ENCODE measurements around the gene YEATS2. TPM values are rescaled to one million over a fixed set of nuclear protein-coding genes. Genes with fewer than 3 reads are reported as not detected.

Gene YEATS2
- total and polyA plus RNA-seq, 8 donors = 3.1 to 68.8 (median 20.0) TPM

- no peak overlapping the region for H3K4me3 ChIP-seq
- H3K27ac ChIP-seq = no peak overlapping the region
- no peaks in the 10 kb centered on the region for H3K27me3 ChIP-seq
- H3K4me1 ChIP-seq = no peaks in the 10 kb centered on the region
- H3K36me3 ChIP-seq = peaks cover 0 to 31% (median 13%) of the 10 kb centered on the region in 4 donors
- WGBS, 5 donors = 86 to 88% (median 86%) methylated on average over 7 to 14 of the region's 14 CpGs
- no peak for TF ChIP-seq POLR2A (IDR thresholded peaks at IDR 0.05)
- TF ChIP-seq EP300 (IDR thresholded peaks at IDR 0.05) = no peak
- TF ChIP-seq CTCF (IDR thresholded peaks at IDR 0.05) = no peak
- no peak for TF ChIP-seq POLR2AphosphoS5 (IDR thresholded peaks at IDR 0.05)
- H3K9me3 ChIP-seq = no peaks in the 10 kb centered on the region
- intact Hi-C loops (cut with DNase I; ENCODE audit: low total_unique reads) = no loop called here
- DNase-seq = no peak
Observed at GRCh38 chr3:183818041-183818620, 120.5 kb downstream of the YEATS2 start.

GRCh38 chr3:183818706-183819624 is 121.4 kb downstream of the YEATS2 start:
- no peak for DNase-seq
- WGBS, 5 donors = 88 to 92% (median 90%) methylated on average over 14 to 25 of the region's 25 CpGs
- Histone ChIP-seq H3K36me3 (peaks cover 0 to 26% (median 11%) of the 10 kb centered on the region in 4 donors), H3K4me3 (no peak overlapping the region), H3K4me1 (peaks cover 0 to under 1% (median 0%) of the 10 kb centered on the region in 4 donors), H3K27ac (no peak overlapping the region), H3K9me3 (no peaks in the 10 kb centered on the region), H3K27me3 (no peaks in the 10 kb centered on the region)
- TF ChIP-seq POLR2A (IDR thresholded peaks at IDR 0.05) (no peak), EP300 (IDR thresholded peaks at IDR 0.05) (no peak), POLR2AphosphoS5 (IDR thresholded peaks at IDR 0.05) (no peak), CTCF (IDR thresholded peaks at IDR 0.05) (no peak)
- intact Hi-C loops (cut with DNase I; ENCODE audit: low total_unique reads) = no loop called here

GRCh38 chr3:183819831-183820230 is 122.2 kb downstream of the YEATS2 start:
- DNase-seq = no peak
- intact Hi-C loops (cut with DNase I; ENCODE audit: low total_unique reads) = no loop called here
- Histone ChIP-seq H3K4me3 (no peak overlapping the region), H3K36me3 (peaks cover 0 to 24% (median 11%) of the 10 kb centered on the region in 4 donors), H3K27ac (no peak overlapping the region), H3K4me1 (peaks cover 5 to 9% (median 6%) of the 10 kb centered on the region in 4 donors), H3K27me3 (no peaks in the 10 kb centered on the region), H3K9me3 (no peaks in the 10 kb centered on the region)
- TF ChIP-seq CTCF (IDR thresholded peaks at IDR 0.05) (no peak), POLR2AphosphoS5 (IDR thresholded peaks at IDR 0.05) (no peak), POLR2A (IDR thresholded peaks at IDR 0.05) (no peak), EP300 (IDR thresholded peaks at IDR 0.05) (no peak)
- WGBS, 5 donors = 72 to 88% (median 79%) methylated on average over 5 to 6 of the region's 6 CpGs

- no peak for TF ChIP-seq CTCF (IDR thresholded peaks at IDR 0.05)
- TF ChIP-seq POLR2AphosphoS5 (IDR thresholded peaks at IDR 0.05) = no peak
- no peak for TF ChIP-seq EP300 (IDR thresholded peaks at IDR 0.05)
- TF ChIP-seq POLR2A (IDR thresholded peaks at IDR 0.05) = no peak
- Histone ChIP-seq H3K36me3 (peaks cover 0 to 2% (median 1%) of the 10 kb centered on the region in 4 donors), H3K27me3 (no peaks in the 10 kb centered on the region), H3K4me1 (peaks cover 8 to 22% (median 17%) of the 10 kb centered on the region in 4 donors), H3K27ac (no peak overlapping the region), H3K4me3 (no peak overlapping the region), H3K9me3 (no peaks in the 10 kb centered on the region)
- intact Hi-C loops (cut with DNase I; ENCODE audit: low total_unique reads) = no loop called here
- 79 to 93% (median 90%) methylated on average over 8 to 13 of the region's 13 CpGs for WGBS, 5 donors
- DNase-seq = no peak
Observed at GRCh38 chr3:183822631-183823030, 125.0 kb downstream of the YEATS2 start.

All from stomach (tissue), 9 donors.